Measurements from ENCODE around the gene THY1. TPM values are rescaled to one million over a fixed set of nuclear protein-coding genes. Genes with fewer than 3 reads are reported as not detected.

The THY1 gene
- total RNA-seq, 1 experiment from 2014 or later, result 1.1 TPM

GRCh38 chr11:119434591-119435330 lies 11.8 kb upstream of the THY1 start:
- H3K4me1 ChIP-seq (ENCODE audit: control insufficient read depth in 1 of 2, insufficient read depth in 2 of 2, low read length in 2 of 2), result peaks cover 14 to 20% of the 10 kb centered on the region in 2 experiments
- no peak overlapping the region for H3K27ac ChIP-seq (ENCODE audit: low read depth, low read length)
- H3K9me3 ChIP-seq (ENCODE audit: control insufficient read depth in 1 of 2, insufficient read depth in 1 of 2, low read depth in 1 of 2, low read length in 2 of 2), result no peaks in the 10 kb centered on the region
- H4K20me1 ChIP-seq (ENCODE audit: insufficient read depth), result no peaks in the 10 kb centered on the region
- ChIA-PET RAD21 (ENCODE audit: low non-redundant PET in 1 of 2, low total read pairs in 2 of 2, uncharacterized antibody in 2 of 2, unreplicated experiment in 2 of 2) (no interaction called here), CTCF (no interaction called here), POLR2A (no interaction called here)
- intact Hi-C loops (cut with micrococcal nuclease), result no loop called here
- no peaks in the 10 kb centered on the region for H3K36me3 ChIP-seq (ENCODE audit: control insufficient read depth in 1 of 2, insufficient read depth in 2 of 2, low read length in 2 of 2)
- H3K9ac ChIP-seq (ENCODE audit: low read length), result no peak overlapping the region
- no peak for TF ChIP-seq ZNF274 (IDR thresholded peaks at IDR 0.05; ENCODE audit: low read depth, low read length)
- TF ChIP-seq ZFX (IDR thresholded peaks at IDR 0.05), result no peak
- no peak for TF ChIP-seq ELF1 (IDR thresholded peaks at IDR 0.05; ENCODE audit: borderline replicate concordance, low read depth)
- no peak for TF ChIP-seq SRF (IDR thresholded peaks at IDR 0.05; ENCODE audit: low read depth)
- no peak for TF ChIP-seq MAX (IDR thresholded peaks at IDR 0.05)
- no peak for TF ChIP-seq EZH2 (IDR thresholded peaks at IDR 0.05)
- no peak for TF ChIP-seq CTCF (IDR thresholded peaks at IDR 0.05 in 2 of 3, conservative IDR thresholded peaks at IDR 0.05 in 1 of 3; ENCODE audit: borderline replicate concordance in 1 of 3, insufficient read depth in 1 of 3, low read depth in 2 of 3, low read length in 2 of 3)
- TF ChIP-seq RAD21 (IDR thresholded peaks at IDR 0.05; ENCODE audit: low read depth), result no peak
- no peak for TF ChIP-seq CEBPB (IDR thresholded peaks at IDR 0.05; ENCODE audit: low read depth)
- no peak for TF ChIP-seq JUND (IDR thresholded peaks at IDR 0.05)
- no peak for TF ChIP-seq SP1 (IDR thresholded peaks at IDR 0.05; ENCODE audit: low read depth)
- no peak for TF ChIP-seq EZH2phosphoT487 (IDR thresholded peaks at IDR 0.05; ENCODE audit: borderline replicate concordance)
- no peak for TF ChIP-seq ZBTB33 (IDR thresholded peaks at IDR 0.05; ENCODE audit: extremely low read depth, insufficient replicate concordance, low read length)
- no peak for TF ChIP-seq REST (IDR thresholded peaks at IDR 0.05; ENCODE audit: low read depth)
- no peak for TF ChIP-seq CBX3 (IDR thresholded peaks at IDR 0.05; ENCODE audit: low read depth)
- TF ChIP-seq TCF7L2 (IDR thresholded peaks at IDR 0.05; ENCODE audit: borderline replicate concordance, extremely low read depth, insufficient read depth, insufficient read length), result no peak
- TF ChIP-seq ATF3 (IDR thresholded peaks at IDR 0.05), result no peak
- no TSS peak for BruUV-seq (replicated peaks)
- ATAC-seq (no peak), DNase-seq (ENCODE audit: low read depth, low spot score) (no peak)
- H3K27me3 ChIP-seq (ENCODE audit: insufficient read depth, low read length), result no peaks in the 10 kb centered on the region
- H2AFZ ChIP-seq (ENCODE audit: low read depth, low read length, poor library complexity, severe bottlenecking), result no peak overlapping the region
- H3K4me2 ChIP-seq (ENCODE audit: low read length), result no peak overlapping the region
- no peaks in the 10 kb centered on the region for H3K79me2 ChIP-seq (ENCODE audit: insufficient read depth, low read length)
- no peaks in the 10 kb centered on the region for H3K9me2 ChIP-seq (ENCODE audit: insufficient read depth)
- no peak overlapping the region for H3K4me3 ChIP-seq (replicated peaks in 1 of 2; ENCODE audit: low read depth in 1 of 2, low read length in 2 of 2)
